H1 (cell line): Measurements from ENCODE around the gene POLDIP2. TPM values are rescaled to one million over a fixed set of nuclear protein-coding genes. Genes with fewer than 3 reads are reported as not detected.
A peak's percentile ranks its signal among the peaks of the same experiment; 100 is the strongest.

Source experiments
- CTCF ChIA-PET: fragments of 300-600 bp; sonication (Branson Sonifier 250); formaldehyde crosslinking; loops from one replicate; lab custom pipeline; 2021; ENCODE audit not compliant: partially characterized antibody; lab: Charles Lee
- POLR2A ChIA-PET: fragments of 300-600 bp; sonication (Branson Sonifier 250); formaldehyde crosslinking; loops from one replicate; lab custom pipeline; 2021; ENCODE audit warnings: inconsistent platforms; ENCODE audit not compliant: partially characterized antibody; lab: Charles Lee
- DNase-seq, 2 experiments: peaks; one replicate each; pipeline versions ENCODE4 v3.0.0 to v3.0.0-alpha.2; 2010 to 2022; ENCODE audit warnings: low spot score in 2 of 2, low read depth in 1 of 2, mixed read lengths in 1 of 2
- FAIRE-seq: peaks from 2 replicates; lab custom pipeline; 2011; peaks lifted over from hg19 to GRCh38; lab: Jason Lieb, UNC
- H2AFZ ChIP-seq: 2 replicates; pipeline ENCODE4 v1.8.1; 2012; ENCODE audit warnings: low read length, inconsistent platforms
- H2AK5ac ChIP-seq: 2 replicates; pipeline ENCODE4 v1.6.1; 2013; ENCODE audit warnings: low read depth, low read length
- H2BK120ac ChIP-seq: replicated peaks from 2 replicates; pipeline ENCODE3; 2013; ENCODE audit warnings: low read depth, low read length, inconsistent platforms
- H2BK12ac ChIP-seq: 2 replicates; pipeline ENCODE4 v1.6.1; 2013; ENCODE audit warnings: low read depth, low read length
- H2BK15ac ChIP-seq: 2 replicates; pipeline ENCODE4 v1.6.1; 2013; ENCODE audit warnings: low read length
- H2BK20ac ChIP-seq: 2 replicates; pipeline ENCODE4 v1.6.1; 2013; ENCODE audit warnings: low read length
- H2BK5ac ChIP-seq: 2 replicates; pipeline ENCODE4 v1.6.1; 2013; ENCODE audit warnings: low read depth, low read length
- H3K14ac ChIP-seq: 2 replicates; pipeline ENCODE4 v1.6.1; 2013; ENCODE audit warnings: inconsistent platforms; ENCODE audit not compliant: insufficient read length
- H3K18ac ChIP-seq: 2 replicates; pipeline ENCODE4 v1.6.1; 2013; ENCODE audit warnings: low read length; ENCODE audit errors: extremely low read depth
- H3K23ac ChIP-seq: 2 replicates; pipeline ENCODE4 v1.6.1; 2013; ENCODE audit warnings: inconsistent platforms; ENCODE audit not compliant: insufficient read length
- H3K23me2 ChIP-seq: 2 replicates; pipeline ENCODE4 v1.6.1; 2013; ENCODE audit warnings: low read depth, low read length
- H3K27ac ChIP-seq: 2 replicates; pipeline ENCODE4 v1.6.1; 2011; ENCODE audit warnings: low read depth, low read length, inconsistent platforms
- H3K27me3 ChIP-seq, 4 experiments: replicated peaks in 1 of 4; 1 replicate in 1 of 4; 2 replicates in 3 of 4; pipeline versions ENCODE4 v1.6.1 to v1.8.1; 2011 to 2013; ENCODE audit warnings: low read length in 3 of 4, mild to moderate bottlenecking in 3 of 4, inconsistent platforms in 2 of 4, mixed read lengths in 2 of 4, moderate library complexity in 1 of 4; ENCODE audit not compliant: control insufficient read depth in 3 of 4, insufficient read depth in 3 of 4; ENCODE audit errors: extremely low read depth in 1 of 4
- H3K36me3 ChIP-seq, 4 experiments: 2 replicates each; pipeline versions ENCODE4 v1.6.1 to v1.8.1; 2011 to 2013; ENCODE audit warnings: mild to moderate bottlenecking in 4 of 4, low read length in 3 of 4, moderate library complexity in 2 of 4, control low read depth in 1 of 4, inconsistent platforms in 1 of 4; ENCODE audit not compliant: insufficient read depth in 4 of 4, control insufficient read depth in 2 of 4
- H3K4ac ChIP-seq: replicated peaks from 2 replicates; pipeline ENCODE3; 2013; ENCODE audit warnings: low read length, low read depth, mixed read lengths, inconsistent platforms; ENCODE audit not compliant: insufficient read length
- H3K4me1 ChIP-seq, 4 experiments: replicated peaks in 1 of 4; 1 replicate in 1 of 4; 2 replicates in 3 of 4; pipeline versions ENCODE4 v1.6.1 to v1.8.1; 2011 to 2013; ENCODE audit warnings: low read length in 3 of 4, inconsistent platforms in 2 of 4, mixed read lengths in 1 of 4; ENCODE audit not compliant: insufficient read depth in 4 of 4, control insufficient read depth in 3 of 4
- H3K4me2 ChIP-seq, 2 experiments: 2 replicates each; pipeline versions ENCODE4 v1.6.1 to v1.8.1; 2011 to 2013; ENCODE audit warnings: low read depth in 2 of 2, low read length in 2 of 2, control low read depth in 1 of 2, inconsistent platforms in 1 of 2, mild to moderate bottlenecking in 1 of 2; ENCODE audit not compliant: insufficient read depth in 1 of 2
- H3K4me3 ChIP-seq, 4 experiments: fragments of 200-600, 300-600 bp in 1 of 4; sonication (generic), shearing (Covaris generic), sonication (Bioruptor Twin) in 1 of 4; 2 replicates each; pipeline versions ENCODE4 v1.5.1 to v1.8.1; 2011 to 2016; ENCODE audit warnings: low read length in 4 of 4, low read depth in 3 of 4, control low read depth in 2 of 4, inconsistent platforms in 2 of 4, mild to moderate bottlenecking in 2 of 4, mixed read lengths in 1 of 4, moderate library complexity in 1 of 4; ENCODE audit not compliant: insufficient read depth in 2 of 4; ENCODE audit errors: extremely low read depth in 1 of 4
- H3K56ac ChIP-seq: replicated peaks from 2 replicates; pipeline ENCODE3; 2013; ENCODE audit warnings: low read depth, mild to moderate bottlenecking, mixed read lengths, low read length, inconsistent platforms; ENCODE audit not compliant: insufficient read length
- H3K79me1 ChIP-seq: 2 replicates; pipeline ENCODE4 v1.6.1; 2013; ENCODE audit warnings: low read depth, low read length, control low read depth
- H3K79me2 ChIP-seq, 2 experiments: 2 replicates each; pipeline versions ENCODE4 v1.6.1 to v1.8.1; 2012 to 2013; ENCODE audit warnings: low read length in 2 of 2, mild to moderate bottlenecking in 2 of 2, inconsistent platforms in 1 of 2; ENCODE audit not compliant: insufficient read depth in 2 of 2, control insufficient read depth in 1 of 2
- H3K9ac ChIP-seq, 4 experiments: replicated peaks in 1 of 4; 1 replicate in 1 of 4; 2 replicates in 3 of 4; pipeline versions ENCODE4 v1.6.1 to v1.8.1; 2011 to 2013; ENCODE audit warnings: low read depth in 3 of 4, low read length in 3 of 4, control low read depth in 2 of 4, mild to moderate bottlenecking in 2 of 4, moderate library complexity in 2 of 4, inconsistent platforms in 1 of 4; ENCODE audit errors: extremely low read depth in 1 of 4
- H3K9me3 ChIP-seq, 2 experiments: 2 replicates each; pipeline versions ENCODE4 v1.6.1 to v1.8.1; 2012 to 2013; ENCODE audit warnings: mild to moderate bottlenecking in 2 of 2, moderate library complexity in 2 of 2, control low read depth in 1 of 2, inconsistent platforms in 1 of 2, low read depth in 1 of 2, low read length in 1 of 2, mixed read lengths in 1 of 2; ENCODE audit not compliant: insufficient read depth in 2 of 2
- H4K20me1 ChIP-seq, 2 experiments: replicated peaks in 1 of 2; 2 replicates each; pipeline versions ENCODE3 to v1.8.1; 2011 to 2013; ENCODE audit warnings: inconsistent platforms in 2 of 2, low read length in 2 of 2, mild to moderate bottlenecking in 1 of 2; ENCODE audit not compliant: insufficient read depth in 2 of 2, control insufficient read depth in 1 of 2
- H4K5ac ChIP-seq: 2 replicates; pipeline ENCODE4 v1.6.1; 2013; ENCODE audit warnings: low read length, low read depth, mixed read lengths, inconsistent platforms; ENCODE audit not compliant: insufficient read length
- H4K8ac ChIP-seq: 2 replicates; pipeline ENCODE4 v1.8.0; 2013; ENCODE audit warnings: mild to moderate bottlenecking, moderate library complexity, low read length, inconsistent platforms; ENCODE audit not compliant: insufficient read depth; ENCODE audit errors: extremely low read depth
- H4K91ac ChIP-seq: replicated peaks from 2 replicates; pipeline ENCODE3; 2013; ENCODE audit warnings: low read length, mixed read lengths, inconsistent platforms; ENCODE audit not compliant: insufficient read length
- CHD1 ChIP-seq: IDR thresholded peaks from 2 replicates; pipeline ENCODE4 v1.6.1; 2012; ENCODE audit warnings: low read depth, low read length, improper control_type of control experiment
- CTCF ChIP-seq, 3 experiments: IDR thresholded peaks; 1 replicate in 2 of 3; 2 replicates in 1 of 3; pipeline versions ENCODE4 v1.5.1 to v1.6.1; 2011; ENCODE audit warnings: low read length in 3 of 3, mild to moderate bottlenecking in 3 of 3, inconsistent platforms in 2 of 3, low read depth in 1 of 3, moderate library complexity in 1 of 3; ENCODE audit not compliant: insufficient read depth in 1 of 3; ENCODE audit errors: control extremely low read depth in 1 of 3
- KDM1A ChIP-seq: fragments of 200-600, 300-600 bp; sonication (generic); IDR thresholded peaks from 2 replicates; pipeline ENCODE4 v1.7.1; 2016; ENCODE audit warnings: mild to moderate bottlenecking, low read length, borderline replicate concordance
- RAD21 ChIP-seq, 2 experiments: IDR thresholded peaks in 1 of 2; conservative IDR thresholded peaks in 1 of 2; 2 replicates each; pipeline ENCODE4 v1.6.1; 2011; ENCODE audit warnings: low read depth in 2 of 2, low read length in 2 of 2, improper control_type of control experiment in 1 of 2, inconsistent platforms in 1 of 2, mild to moderate bottlenecking in 1 of 2, moderate library complexity in 1 of 2
- RXRA ChIP-seq: IDR thresholded peaks from 2 replicates; pipeline ENCODE4 v1.6.1; 2011; ENCODE audit warnings: low read depth, mild to moderate bottlenecking, low read length, moderate library complexity; ENCODE audit not compliant: insufficient read depth
- SUZ12 ChIP-seq: fragments of 200-600 bp; sonication (generic); IDR thresholded peaks from 2 replicates; pipeline ENCODE4 v1.6.1; 2012; ENCODE audit warnings: mild to moderate bottlenecking, inconsistent platforms, low read length, moderate library complexity, mixed read lengths
- TEAD4 ChIP-seq: IDR thresholded peaks from 2 replicates; pipeline ENCODE4 v1.6.1; 2012; ENCODE audit warnings: low read depth, low read length, inconsistent platforms, mixed read lengths
- WGBS, 2 experiments: shearing (Covaris generic) in 1 of 2; methylation state at CpG; one replicate each; pipeline versions ENCODE4 v1.1.6 to v1.1.7; 2013 to 2015; ENCODE audit warnings: low lambda C conversion rate in 2 of 2, mixed read lengths in 2 of 2, inconsistent platforms in 1 of 2, low coverage in 1 of 2, missing lambda C conversion rate in 1 of 2; ENCODE audit not compliant: insufficient replicate concordance in 2 of 2, insufficient coverage in 1 of 2, insufficient read length in 1 of 2; ENCODE audit errors: extremely low coverage in 1 of 2, missing lambda C conversion rate in 1 of 2; 5-methylcytosine and 5-hydroxymethylcytosine counted together
- polyA plus RNA-seq, 7 experiments: library from polyadenylated mRNA; depleted of rRNA in 3 of 7; stranded (reverse) in 5 of 7; unstranded in 2 of 7; fragments of >200 nt in 5 of 7; fragments of 200-250 nt in 2 of 7; gene quantifications; 1 replicate in 5 of 7; 2 replicates in 1 of 7; 4 replicates in 1 of 7; pipeline versions ENCODE4 v1.2.1 to v1.2.3, GENCODE V29; 2011 to 2013; ENCODE audit warnings: missing spikeins in 2 of 7, mixed read lengths in 2 of 7
- total RNA-seq: library from RNA; stranded (reverse); fragmentation: NEBNext Ultra II Directional; extraction: Animal tissue kit (Norgen Biotek cat#: 25700); gene quantifications from 2 replicates; pipeline ENCODE4 v1.2.1, GENCODE V29; 2021

POLDIP2 gene
- total and polyA plus RNA-seq, 2 of the 8 experiments (the other 6 are each of a cell fraction or from before 2014, with no cell fraction given), result 74.0 to 76.1 TPM

- Histone ChIP-seq H3K9me3 (no peaks in the 10 kb centered on the region), H3K4me2 (peak within 1 kb of the TSS; percentile 62 to 89), H2BK120ac (no peak within 1 kb of the TSS), H2BK12ac (peak within 1 kb of the TSS; percentile 50; the same call in 1 of the 2 replicates), H3K18ac (no peak within 1 kb of the TSS), H3K36me3 (no peaks in the 10 kb centered on the region), H3K23ac (no peak within 1 kb of the TSS), H2BK15ac (0 out of 2 replicates have a peak within 1 kb of the TSS, but pooled peaks have one; percentile 19), H2AK5ac (peak within 1 kb of the TSS; percentile 59), H3K27ac (no peak within 1 kb of the TSS), H4K20me1 (peaks cover 2 to 12% of the 10 kb centered on the region in 2 experiments), H3K4me3 (peak within 1 kb of the TSS; percentile 0 to 79 (median 26); a peak in 5 of 8 replicates), H2BK5ac (0 out of 2 replicates have a peak within 1 kb of the TSS, but pooled peaks have one; percentile 1), H4K91ac (no peak within 1 kb of the TSS), H3K79me1 (no peaks in the 10 kb centered on the region; the same call in 1 of the 2 replicates), H4K5ac (no peak within 1 kb of the TSS), H3K4me1 (peaks cover 3 to 16% (median 9%) of the 10 kb centered on the region in 4 experiments; a peak in 6 of 7 replicates), H3K79me2 (no peaks in the 10 kb centered on the region), H2BK20ac (no peak within 1 kb of the TSS), H3K56ac (no peak within 1 kb of the TSS), H3K23me2 (peaks cover 16% of the 10 kb centered on the region; the same call in 1 of the 2 replicates), H3K14ac (no peak within 1 kb of the TSS), H3K4ac (no peak within 1 kb of the TSS), H3K27me3 (peaks cover 9 to 19% (median 19%) of the 10 kb centered on the region in 4 experiments), H2AFZ (no peak within 1 kb of the TSS; the same call in 1 of the 2 replicates), H3K9ac (no peak within 1 kb of the TSS; a peak in 1 of 7 replicates), H4K8ac (no peak within 1 kb of the TSS)
- ChIA-PET CTCF (interaction anchor here (0.8 to 4.6 kb wide), 15 partner anchors 9 to 485 kb away, joined by 3 to 20 read pairs (median 4); partner anchors contain the start of genes IFT20, POLDIP2, SLC13A2 and SLC46A1), POLR2A (interaction anchor here (0.6 to 12.7 kb wide), 8 partner anchors 11 to 44 kb away, joined by 3 to 103 read pairs (median 4); partner anchors contain the start of genes IFT20, POLDIP2 and TNFAIP1)
- DNase-seq, result no peak
- 68% methylated on average over 8 of the region's 8 CpGs; no CpG with 5 or more reads in 1 of the 2 experiments for WGBS, 2 experiments
- no peak for FAIRE-seq
- TF ChIP-seq RAD21 (IDR thresholded peaks at IDR 0.05 in 1 of 2, conservative IDR thresholded peaks at IDR 0.05 in 1 of 2; ENCODE audit: low read depth in 2 of 2, low read length in 2 of 2) (peak in 1 of 2 experiments; percentile 27; a peak in 2 of 4 replicates), TEAD4 (peak; percentile 81), RXRA (no peak), CHD1 (no peak), KDM1A (no peak), SUZ12 (no peak), CTCF (IDR thresholded peaks at IDR 0.05; ENCODE audit: control extremely low read depth in 1 of 3, insufficient read depth in 1 of 3, low read depth in 1 of 3, low read length in 3 of 3) (peak in 1 of 3 experiments; percentile 12; a peak in 1 of 4 replicates)
Observed at GRCh38 chr17:28370035-28370743, 12.9 kb upstream of the POLDIP2 start, which contains the start of gene VTN. Gene VTN (minus strand): TSS chr17:28370307. CDS start chr17:28370203, 104 bp downstream.
